K562 (cell line): Measurements from ENCODE around the gene SOCS7. TPM values are rescaled to one million over a fixed set of nuclear protein-coding genes. Genes with fewer than 3 reads are reported as not detected.
A peak's percentile ranks its signal among the peaks of the same experiment; 100 is the strongest.

Experiments used
- ATAC-seq: fragments of 200-7000 bp; cut with Tn5 transposase; 3 replicates; pipeline ENCODE4 v1.9.1; 2020; ENCODE audit warnings: moderate library complexity
- BruUV-seq: library from RNA; stranded (reverse); fragments of 400-500 nt; replicated peaks from 2 replicates; lab custom pipeline; 2021; lab: Mats Ljungman, UMichigan
- CTCF ChIA-PET: fragments of 300-600 bp; formaldehyde crosslinking; extraction: SDS; loops from one replicate; lab custom pipeline; 2021; ENCODE audit warnings: low intra/inter-chr PET ratio; lab: Yijun Ruan, JAX
- POLR2A ChIA-PET: fragments of 300-600, 350-650 bp; sonication (Branson Sonifier 250); formaldehyde crosslinking; extraction: SDS; loops from one replicate; lab custom pipeline; 2021; ENCODE audit warnings: antibody characterized with exemption, inconsistent platforms; lab: Yijun Ruan, JAX
- DNase-seq, 4 experiments: peaks; one replicate each; pipeline versions ENCODE4 v3.0.0 to v3.0.0-alpha.2; 2011 to 2018; ENCODE audit warnings: low spot score in 3 of 4, mixed read lengths in 3 of 4; ENCODE audit errors: extremely low read depth in 1 of 4
- FAIRE-seq: peaks from 2 replicates; lab custom pipeline; 2011; peaks lifted over from hg19 to GRCh38; lab: Jason Lieb, UNC
- H2AFZ ChIP-seq: 2 replicates; pipeline ENCODE4 v1.6.0; 2011; ENCODE audit warnings: low read depth, low read length, control low read depth, inconsistent platforms
- H3K27ac ChIP-seq: fragments of 200-600 bp; 3 replicates; pipeline ENCODE4 v1.8.0; 2011; ENCODE audit warnings: low read depth, mild to moderate bottlenecking, control low read depth, inconsistent platforms, low read length, moderate library complexity, mixed read lengths; ENCODE audit errors: extremely low read depth
- H3K27me3 ChIP-seq, 2 experiments: fragments of 300-600 bp in 1 of 2; 2 replicates in 1 of 2; 3 replicates in 1 of 2; pipeline versions ENCODE4 v1.6.0 to v1.8.0; 2011; ENCODE audit warnings: inconsistent platforms in 2 of 2, low read length in 2 of 2, mild to moderate bottlenecking in 1 of 2, mixed read lengths in 1 of 2, moderate library complexity in 1 of 2; ENCODE audit not compliant: control insufficient read depth in 2 of 2, insufficient read depth in 2 of 2
- H3K36me3 ChIP-seq: fragments of 300-600 bp; 3 replicates; pipeline ENCODE4 v1.8.0; 2011; ENCODE audit warnings: mild to moderate bottlenecking, low read length, inconsistent platforms; ENCODE audit not compliant: control insufficient read depth, insufficient read depth
- H3K4me1 ChIP-seq, 2 experiments: fragments of 200-600 bp in 1 of 2; replicated peaks in 1 of 2; 2 replicates in 1 of 2; 3 replicates in 1 of 2; pipeline versions ENCODE4 v1.5.1 to v1.8.0; 2011; ENCODE audit warnings: inconsistent platforms in 2 of 2, low read length in 2 of 2, mild to moderate bottlenecking in 1 of 2, mixed read lengths in 1 of 2, moderate library complexity in 1 of 2; ENCODE audit not compliant: control insufficient read depth in 2 of 2, insufficient read depth in 2 of 2
- H3K4me2 ChIP-seq: 2 replicates; pipeline ENCODE4 v1.6.1; 2011; ENCODE audit warnings: low read length, control low read depth, inconsistent platforms, mixed read lengths; ENCODE audit not compliant: insufficient read depth
- H3K4me3 ChIP-seq: fragments of 200-600 bp; sonication (generic), shearing (Covaris generic); 2 replicates; pipeline ENCODE4 v1.5.1; 2016; ENCODE audit warnings: control low read depth, inconsistent platforms
- H3K79me2 ChIP-seq: fragments of 200-600 bp; 3 replicates; pipeline ENCODE4 v1.8.0; 2011; ENCODE audit warnings: low read length, inconsistent platforms; ENCODE audit not compliant: control insufficient read depth, insufficient read depth
- H3K9ac ChIP-seq, 2 experiments: 2 replicates each; pipeline versions ENCODE4 v1.6.0 to v1.6.1; 2011; ENCODE audit warnings: low read depth in 2 of 2, low read length in 2 of 2, control low read depth in 1 of 2, inconsistent platforms in 1 of 2, mild to moderate bottlenecking in 1 of 2, mixed read lengths in 1 of 2; ENCODE audit not compliant: insufficient read depth in 1 of 2
- H3K9me1 ChIP-seq: one replicate; pipeline ENCODE4 v1.6.0; 2011; ENCODE audit warnings: inconsistent platforms, mild to moderate bottlenecking, low read length, moderate library complexity; ENCODE audit not compliant: control insufficient read depth, insufficient read depth
- H3K9me3 ChIP-seq: replicated peaks from 2 replicates; pipeline ENCODE4 v1.5.1; 2011; ENCODE audit warnings: low read depth, low read length, inconsistent platforms; ENCODE audit not compliant: control insufficient read depth, insufficient read depth
- H4K20me1 ChIP-seq: replicated peaks from 2 replicates; pipeline ENCODE4 v1.6.1; 2011; ENCODE audit warnings: low read length, inconsistent platforms, mixed read lengths; ENCODE audit not compliant: control insufficient read depth, insufficient read depth
- ADNP ChIP-seq: fragments of 200-800 bp; sonication (Bioruptor generic); IDR thresholded peaks from 2 replicates; pipeline ENCODE4 v1.6.1; 2016; ENCODE audit warnings: missing genetic modification characterization, missing compliant biosample characterization
- BCOR ChIP-seq: fragments of 450-650 bp; IDR thresholded peaks from 2 replicates; pipeline ENCODE4 v1.6.1; 2016
- CEBPB ChIP-seq: fragments of 450-650 bp; IDR thresholded peaks from 2 replicates; pipeline ENCODE4 v1.6.1; 2016; ENCODE audit warnings: missing genetic modification characterization, missing compliant biosample characterization
- CREB3L1 ChIP-seq: fragments of 450-650 bp; IDR thresholded peaks from 2 replicates; pipeline ENCODE4 v1.6.1; 2014; ENCODE audit warnings: low read depth, mild to moderate bottlenecking, moderate library complexity, borderline replicate concordance
- MED1 ChIP-seq: sonication (generic); formaldehyde crosslinking; IDR thresholded peaks from 2 replicates; pipeline ENCODE4 v1.8.1; 2023; ENCODE audit warnings: missing genetic modification reagents, borderline replicate concordance
- MEIS2 ChIP-seq: fragments of 450-650 bp; IDR thresholded peaks from 2 replicates; pipeline ENCODE4 v1.6.1; 2014; ENCODE audit warnings: mild to moderate bottlenecking; ENCODE audit not compliant: partially characterized antibody
- RBM25 ChIP-seq: fragments of 200-400 bp; formaldehyde crosslinking; IDR thresholded peaks from 2 replicates; pipeline ENCODE4 v1.6.1; 2018; ENCODE audit warnings: low read length, low read depth, moderate library complexity; ENCODE audit not compliant: severe bottlenecking
- XRCC4 ChIP-seq: IDR thresholded peaks from one replicate; pipeline ENCODE4 v1.6.1; 2011; ENCODE audit not compliant: insufficient read depth, insufficient read length; ENCODE audit errors: extremely low read depth
- ZNF41 ChIP-seq: fragments of 250-450 bp; sonication (Bioruptor Pico); conservative IDR thresholded peaks from 2 replicates; pipeline ENCODE4 v1.4.0; 2020; ENCODE audit warnings: mild to moderate bottlenecking
- WGBS: fragments of 100-300 bp; shearing (Covaris generic); methylation state at CpG from one replicate; pipeline ENCODE4 v1.1.6; 2016; ENCODE audit warnings: low coverage, mixed read lengths; ENCODE audit not compliant: insufficient coverage; ENCODE audit errors: missing lambda C conversion rate; 5-methylcytosine and 5-hydroxymethylcytosine counted together
- in situ Hi-C: fragments of 300-500 bp; cut with MboI; formaldehyde crosslinking; loops from 4 replicates; pipeline ENCODE4 v1.15.0; 2018; ENCODE audit warnings: inconsistent platforms, mixed read lengths
- intact Hi-C: fragments of 100-400 bp; cut with micrococcal nuclease; formaldehyde crosslinking; loops from 2 replicates; pipeline ENCODE4 v1.14.2; 2022
- polyA plus RNA-seq, 8 experiments: library from polyadenylated mRNA; depleted of rRNA in 4 of 8; stranded (reverse) in 5 of 8; unstranded in 3 of 8; fragments of >200 nt; fragmentation: Nextera tagmentation in 2 of 8; fragmentation: Illumina TruSeq in 1 of 8; extraction: Ambion mirVana in 2 of 8; extraction: Trizol in 1 of 8; gene quantifications; 2 replicates each; pipeline versions ENCODE4 v1.2.1 to v1.2.3, GENCODE V29; 2011 to 2014; ENCODE audit warnings: inconsistent platforms in 1 of 8, missing spikeins in 1 of 8
- total RNA-seq, 7 experiments: library from RNA; depleted of rRNA in 6 of 7; stranded (reverse); fragments of >200 nt in 6 of 7; fragmentation: Illumina TruSeq in 2 of 7; extraction: Trizol in 2 of 7; gene quantifications; 2 replicates each; pipeline versions ENCODE4 v1.2.1 to v1.2.3, GENCODE V29; 2011 to 2021; ENCODE audit warnings: low replicate concordance in 1 of 7

The SOCS7 gene
- total and polyA plus RNA-seq, 9 of the 15 experiments (the other 6 are each of a cell fraction or from before 2014, with no cell fraction given): 0.94 to 14.5 (median 8.2) TPM

- ChIA-PET POLR2A (interaction anchor here (0.5 kb wide), 1 partner anchor 685 kb away, joined by 3 read pairs; no protein-coding TSS in a partner anchor), CTCF (no interaction called here)
- Histone ChIP-seq H3K9me1 (no peaks in the 10 kb centered on the region), H3K4me1 (peaks cover under 1 to 22% of the 10 kb centered on the region in 2 experiments; a peak in 3 of 5 replicates), H3K9me3 (no peaks in the 10 kb centered on the region), H4K20me1 (peaks cover 9% of the 10 kb centered on the region; the same call in 1 of the 2 replicates), H3K4me2 (no peak overlapping the region), H3K27me3 (peaks cover 6 to 41% of the 10 kb centered on the region in 2 experiments; a peak in 4 of 5 replicates), H3K79me2 (no peaks in the 10 kb centered on the region), H3K27ac (no peak overlapping the region), H3K9ac (no peak overlapping the region), H3K36me3 (no peaks in the 10 kb centered on the region), H3K4me3 (no peak overlapping the region), H2AFZ (no peak overlapping the region)
- ATAC-seq (no peak), FAIRE-seq (no peak), DNase-seq (no peak)
- WGBS: 0% methylated on average over 2 of the region's 2 CpGs
- intact Hi-C loops: no loop called here
- no peak for TF ChIP-seq CREB3L1
- no peak for TF ChIP-seq ZNF41 (CRISPR knock-in tag)
- TF ChIP-seq BCOR: peak; percentile 62; the same call in 1 of the 2 replicates
- TF ChIP-seq MEIS2: no peak
- no peak for TF ChIP-seq MED1 (CRISPR knock-in tag)
- peak; percentile 82 for TF ChIP-seq RBM25
- no peak for TF ChIP-seq CEBPB (tag)
- peak; percentile 56; the same call in 1 of the 2 replicates for TF ChIP-seq ADNP
- no peak for TF ChIP-seq XRCC4
- no TSS peak for BruUV-seq
- in situ Hi-C loops: loop anchor here (10.0 kb wide), 1 partner anchor 144 kb away; no protein-coding TSS in a partner anchor
Observed at GRCh38 chr17:38430822-38431221, 79.2 kb downstream of the SOCS7 start.
